H1 (cell line): ENCODE results near the gene PIANP. TPM values are rescaled to one million over a fixed set of nuclear protein-coding genes. Genes with fewer than 3 reads are reported as not detected.

ENCODE experiments used
- CTCF ChIA-PET: fragments of 300-600 bp; sonication (Branson Sonifier 250); formaldehyde crosslinking; loops from one replicate; lab custom pipeline; 2021; ENCODE audit not compliant: partially characterized antibody; lab: Charles Lee
- POLR2A ChIA-PET: fragments of 300-600 bp; sonication (Branson Sonifier 250); formaldehyde crosslinking; loops from one replicate; lab custom pipeline; 2021; ENCODE audit warnings: inconsistent platforms; ENCODE audit not compliant: partially characterized antibody; lab: Charles Lee
- DNase-seq, 2 experiments: peaks; one replicate each; pipeline versions ENCODE4 v3.0.0 to v3.0.0-alpha.2; 2010 to 2022; ENCODE audit warnings: low spot score in 2 of 2, low read depth in 1 of 2, mixed read lengths in 1 of 2
- FAIRE-seq: peaks from 2 replicates; lab custom pipeline; 2011; peaks lifted over from hg19 to GRCh38; lab: Jason Lieb, UNC
- H2AFZ ChIP-seq: 2 replicates; pipeline ENCODE4 v1.8.1; 2012; ENCODE audit warnings: low read length, inconsistent platforms
- H2AK5ac ChIP-seq: 2 replicates; pipeline ENCODE4 v1.6.1; 2013; ENCODE audit warnings: low read depth, low read length
- H2BK120ac ChIP-seq: replicated peaks from 2 replicates; pipeline ENCODE3; 2013; ENCODE audit warnings: low read depth, low read length, inconsistent platforms
- H2BK12ac ChIP-seq: 2 replicates; pipeline ENCODE4 v1.6.1; 2013; ENCODE audit warnings: low read depth, low read length
- H2BK15ac ChIP-seq: 2 replicates; pipeline ENCODE4 v1.6.1; 2013; ENCODE audit warnings: low read length
- H2BK20ac ChIP-seq: 2 replicates; pipeline ENCODE4 v1.6.1; 2013; ENCODE audit warnings: low read length
- H2BK5ac ChIP-seq: 2 replicates; pipeline ENCODE4 v1.6.1; 2013; ENCODE audit warnings: low read depth, low read length
- H3K14ac ChIP-seq: 2 replicates; pipeline ENCODE4 v1.6.1; 2013; ENCODE audit warnings: inconsistent platforms; ENCODE audit not compliant: insufficient read length
- H3K18ac ChIP-seq: 2 replicates; pipeline ENCODE4 v1.6.1; 2013; ENCODE audit warnings: low read length; ENCODE audit errors: extremely low read depth
- H3K23ac ChIP-seq: 2 replicates; pipeline ENCODE4 v1.6.1; 2013; ENCODE audit warnings: inconsistent platforms; ENCODE audit not compliant: insufficient read length
- H3K23me2 ChIP-seq: 2 replicates; pipeline ENCODE4 v1.6.1; 2013; ENCODE audit warnings: low read depth, low read length
- H3K27ac ChIP-seq: 2 replicates; pipeline ENCODE4 v1.6.1; 2011; ENCODE audit warnings: low read depth, low read length, inconsistent platforms
- H3K27me3 ChIP-seq, 4 experiments: replicated peaks in 1 of 4; 1 replicate in 1 of 4; 2 replicates in 3 of 4; pipeline versions ENCODE4 v1.6.1 to v1.8.1; 2011 to 2013; ENCODE audit warnings: low read length in 3 of 4, mild to moderate bottlenecking in 3 of 4, inconsistent platforms in 2 of 4, mixed read lengths in 2 of 4, moderate library complexity in 1 of 4; ENCODE audit not compliant: control insufficient read depth in 3 of 4, insufficient read depth in 3 of 4; ENCODE audit errors: extremely low read depth in 1 of 4
- H3K36me3 ChIP-seq, 4 experiments: 2 replicates each; pipeline versions ENCODE4 v1.6.1 to v1.8.1; 2011 to 2013; ENCODE audit warnings: mild to moderate bottlenecking in 4 of 4, low read length in 3 of 4, moderate library complexity in 2 of 4, control low read depth in 1 of 4, inconsistent platforms in 1 of 4; ENCODE audit not compliant: insufficient read depth in 4 of 4, control insufficient read depth in 2 of 4
- H3K4ac ChIP-seq: replicated peaks from 2 replicates; pipeline ENCODE3; 2013; ENCODE audit warnings: low read length, low read depth, mixed read lengths, inconsistent platforms; ENCODE audit not compliant: insufficient read length
- H3K4me1 ChIP-seq, 4 experiments: replicated peaks in 1 of 4; 1 replicate in 1 of 4; 2 replicates in 3 of 4; pipeline versions ENCODE4 v1.6.1 to v1.8.1; 2011 to 2013; ENCODE audit warnings: low read length in 3 of 4, inconsistent platforms in 2 of 4, mixed read lengths in 1 of 4; ENCODE audit not compliant: insufficient read depth in 4 of 4, control insufficient read depth in 3 of 4
- H3K4me2 ChIP-seq, 2 experiments: 2 replicates each; pipeline versions ENCODE4 v1.6.1 to v1.8.1; 2011 to 2013; ENCODE audit warnings: low read depth in 2 of 2, low read length in 2 of 2, control low read depth in 1 of 2, inconsistent platforms in 1 of 2, mild to moderate bottlenecking in 1 of 2; ENCODE audit not compliant: insufficient read depth in 1 of 2
- H3K4me3 ChIP-seq, 4 experiments: fragments of 200-600, 300-600 bp in 1 of 4; sonication (generic), shearing (Covaris generic), sonication (Bioruptor Twin) in 1 of 4; 2 replicates each; pipeline versions ENCODE4 v1.5.1 to v1.8.1; 2011 to 2016; ENCODE audit warnings: low read length in 4 of 4, low read depth in 3 of 4, control low read depth in 2 of 4, inconsistent platforms in 2 of 4, mild to moderate bottlenecking in 2 of 4, mixed read lengths in 1 of 4, moderate library complexity in 1 of 4; ENCODE audit not compliant: insufficient read depth in 2 of 4; ENCODE audit errors: extremely low read depth in 1 of 4
- H3K56ac ChIP-seq: replicated peaks from 2 replicates; pipeline ENCODE3; 2013; ENCODE audit warnings: low read depth, mild to moderate bottlenecking, mixed read lengths, low read length, inconsistent platforms; ENCODE audit not compliant: insufficient read length
- H3K79me1 ChIP-seq: 2 replicates; pipeline ENCODE4 v1.6.1; 2013; ENCODE audit warnings: low read depth, low read length, control low read depth
- H3K79me2 ChIP-seq, 2 experiments: 2 replicates each; pipeline versions ENCODE4 v1.6.1 to v1.8.1; 2012 to 2013; ENCODE audit warnings: low read length in 2 of 2, mild to moderate bottlenecking in 2 of 2, inconsistent platforms in 1 of 2; ENCODE audit not compliant: insufficient read depth in 2 of 2, control insufficient read depth in 1 of 2
- H3K9ac ChIP-seq, 4 experiments: replicated peaks in 1 of 4; 1 replicate in 1 of 4; 2 replicates in 3 of 4; pipeline versions ENCODE4 v1.6.1 to v1.8.1; 2011 to 2013; ENCODE audit warnings: low read depth in 3 of 4, low read length in 3 of 4, control low read depth in 2 of 4, mild to moderate bottlenecking in 2 of 4, moderate library complexity in 2 of 4, inconsistent platforms in 1 of 4; ENCODE audit errors: extremely low read depth in 1 of 4
- H3K9me3 ChIP-seq, 2 experiments: 2 replicates each; pipeline versions ENCODE4 v1.6.1 to v1.8.1; 2012 to 2013; ENCODE audit warnings: mild to moderate bottlenecking in 2 of 2, moderate library complexity in 2 of 2, control low read depth in 1 of 2, inconsistent platforms in 1 of 2, low read depth in 1 of 2, low read length in 1 of 2, mixed read lengths in 1 of 2; ENCODE audit not compliant: insufficient read depth in 2 of 2
- H4K20me1 ChIP-seq, 2 experiments: replicated peaks in 1 of 2; 2 replicates each; pipeline versions ENCODE3 to v1.8.1; 2011 to 2013; ENCODE audit warnings: inconsistent platforms in 2 of 2, low read length in 2 of 2, mild to moderate bottlenecking in 1 of 2; ENCODE audit not compliant: insufficient read depth in 2 of 2, control insufficient read depth in 1 of 2
- H4K5ac ChIP-seq: 2 replicates; pipeline ENCODE4 v1.6.1; 2013; ENCODE audit warnings: low read length, low read depth, mixed read lengths, inconsistent platforms; ENCODE audit not compliant: insufficient read length
- H4K8ac ChIP-seq: 2 replicates; pipeline ENCODE4 v1.8.0; 2013; ENCODE audit warnings: mild to moderate bottlenecking, moderate library complexity, low read length, inconsistent platforms; ENCODE audit not compliant: insufficient read depth; ENCODE audit errors: extremely low read depth
- H4K91ac ChIP-seq: replicated peaks from 2 replicates; pipeline ENCODE3; 2013; ENCODE audit warnings: low read length, mixed read lengths, inconsistent platforms; ENCODE audit not compliant: insufficient read length
- ASH2L ChIP-seq: fragments of 200-600, 300-600 bp; sonication (generic); IDR thresholded peaks from one replicate; pipeline ENCODE4 v1.7.1; 2017; ENCODE audit warnings: low read length
- BCL11A ChIP-seq, 2 experiments: IDR thresholded peaks; one replicate each; pipeline ENCODE4 v1.6.1; 2011; ENCODE audit warnings: low read depth in 2 of 2, low read length in 2 of 2, mild to moderate bottlenecking in 2 of 2
- CBX5 ChIP-seq: fragments of 300-800, 300-1000 bp; sonication (generic); IDR thresholded peaks from 2 replicates; pipeline ENCODE4 v1.7.1; 2016; ENCODE audit warnings: antibody characterized with exemption, low read length, low read depth
- JUND ChIP-seq: IDR thresholded peaks from 2 replicates; pipeline ENCODE4 v1.6.1; 2011; ENCODE audit warnings: mild to moderate bottlenecking, improper control_type of control experiment, low read length
- PHF8 ChIP-seq: fragments of 200-600 bp; sonication (generic); conservative IDR thresholded peaks from 2 replicates; pipeline ENCODE4 v1.7.1; 2012; ENCODE audit warnings: low read depth, mild to moderate bottlenecking, inconsistent platforms, low read length, moderate library complexity
- RXRA ChIP-seq: IDR thresholded peaks from 2 replicates; pipeline ENCODE4 v1.6.1; 2011; ENCODE audit warnings: low read depth, mild to moderate bottlenecking, low read length, moderate library complexity; ENCODE audit not compliant: insufficient read depth
- SP4 ChIP-seq: IDR thresholded peaks from 2 replicates; pipeline ENCODE4 v1.6.1; 2012; ENCODE audit warnings: low read length, inconsistent platforms
- TAF1 ChIP-seq: IDR thresholded peaks from 2 replicates; pipeline ENCODE4 v1.6.1; 2011; ENCODE audit warnings: mild to moderate bottlenecking, low read depth, low read length
- TCF12 ChIP-seq: IDR thresholded peaks from 2 replicates; pipeline ENCODE4 v1.6.1; 2011; ENCODE audit warnings: low read depth, mild to moderate bottlenecking, low read length
- ZNF274 ChIP-seq: IDR thresholded peaks from 2 replicates; pipeline ENCODE4 v1.7.0; 2012; ENCODE audit warnings: low read length, borderline replicate concordance; ENCODE audit errors: extremely low read depth
- WGBS, 2 experiments: shearing (Covaris generic) in 1 of 2; methylation state at CpG; one replicate each; pipeline versions ENCODE4 v1.1.6 to v1.1.7; 2013 to 2015; ENCODE audit warnings: low lambda C conversion rate in 2 of 2, mixed read lengths in 2 of 2, inconsistent platforms in 1 of 2, low coverage in 1 of 2, missing lambda C conversion rate in 1 of 2; ENCODE audit not compliant: insufficient replicate concordance in 2 of 2, insufficient coverage in 1 of 2, insufficient read length in 1 of 2; ENCODE audit errors: extremely low coverage in 1 of 2, missing lambda C conversion rate in 1 of 2; 5-methylcytosine and 5-hydroxymethylcytosine counted together
- polyA plus RNA-seq, 7 experiments: library from polyadenylated mRNA; depleted of rRNA in 3 of 7; stranded (reverse) in 5 of 7; unstranded in 2 of 7; fragments of >200 nt in 5 of 7; fragments of 200-250 nt in 2 of 7; gene quantifications; 1 replicate in 5 of 7; 2 replicates in 1 of 7; 4 replicates in 1 of 7; pipeline versions ENCODE4 v1.2.1 to v1.2.3, GENCODE V29; 2011 to 2013; ENCODE audit warnings: missing spikeins in 2 of 7, mixed read lengths in 2 of 7
- total RNA-seq: library from RNA; stranded (reverse); fragmentation: NEBNext Ultra II Directional; extraction: Animal tissue kit (Norgen Biotek cat#: 25700); gene quantifications from 2 replicates; pipeline ENCODE4 v1.2.1, GENCODE V29; 2021
- TF ChIP-seq, protein P1 (sequence below), 3 experiments: IDR thresholded peaks; 1 replicate in 2 of 3; 2 replicates in 1 of 3; pipeline versions ENCODE4 v1.5.1 to v1.6.1; 2011; ENCODE audit warnings: low read length in 3 of 3, mild to moderate bottlenecking in 3 of 3, inconsistent platforms in 2 of 3, low read depth in 1 of 3, moderate library complexity in 1 of 3; ENCODE audit not compliant: insufficient read depth in 1 of 3; ENCODE audit errors: control extremely low read depth in 1 of 3

Gene PIANP
- total and polyA plus RNA-seq, 2 of the 8 experiments (the other 6 are each of a cell fraction or from before 2014, with no cell fraction given): 6.3 to 9.8 TPM

DNA sequence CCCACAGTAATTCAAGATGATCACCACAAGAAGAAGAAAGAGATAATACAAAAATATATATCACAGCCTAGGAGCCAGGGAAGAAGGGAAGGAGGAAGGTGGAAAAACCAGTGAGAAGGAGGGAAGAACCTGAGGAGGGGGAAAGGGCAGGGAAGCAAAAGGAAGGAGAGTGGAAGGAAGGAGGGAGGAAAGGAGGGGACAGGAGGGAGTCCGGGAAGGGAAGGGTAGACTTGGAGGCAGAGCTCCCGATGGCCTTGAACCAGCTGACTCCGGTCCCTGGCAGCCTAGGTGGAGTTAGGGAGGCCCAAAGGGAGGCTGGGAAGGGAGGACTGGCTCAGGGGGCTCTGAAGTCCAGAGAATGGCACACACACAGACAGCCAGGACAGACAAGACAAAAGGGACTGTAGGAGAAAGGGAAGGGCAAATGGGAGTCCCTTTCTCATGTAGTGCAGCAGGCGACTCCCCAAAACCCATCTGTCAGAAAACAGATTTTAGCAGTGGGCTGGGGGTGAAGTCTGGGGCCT lies 6.7 kb downstream of the PIANP start:
- H2BK15ac ChIP-seq: no peak overlapping the region
- no peak overlapping the region for H2BK20ac ChIP-seq
- H3K9ac ChIP-seq: no peak overlapping the region
- H3K9me3 ChIP-seq: no peaks in the 10 kb centered on the region
- no peak overlapping the region for H2BK12ac ChIP-seq
- no peak overlapping the region for H3K23ac ChIP-seq
- no peak overlapping the region for H4K5ac ChIP-seq
- H3K4me2 ChIP-seq: no peak overlapping the region
- ChIA-PET POLR2A (interaction anchor here (0.7 to 2.2 kb wide), 9 partner anchors 10 to 236 kb away, joined by 3 to 10 read pairs (median 4); partner anchors contain the start of gene ACRBP), CTCF (interaction anchor here (0.8 to 7.7 kb wide), 8 partner anchors 9 to 91 kb away, joined by 3 to 55 read pairs (median 4); no protein-coding TSS in a partner anchor)
- no peak overlapping the region for H3K14ac ChIP-seq
- FAIRE-seq (no peak), DNase-seq (no peak)
- no peaks in the 10 kb centered on the region for H3K79me2 ChIP-seq
- H4K91ac ChIP-seq: no peak overlapping the region
- H3K27me3 ChIP-seq: no peaks in the 10 kb centered on the region
- no peak overlapping the region for H3K27ac ChIP-seq
- WGBS, 2 experiments: 87% methylated on average over 4 of the region's 4 CpGs; no CpG with 5 or more reads in 1 of the 2 experiments
- H3K36me3 ChIP-seq: peaks cover 0 to 3% (median 1%) of the 10 kb centered on the region in 4 experiments; a peak in 1 of 8 replicates
- no peak overlapping the region for H2BK120ac ChIP-seq
- H3K4ac ChIP-seq: no peak overlapping the region
- no peak overlapping the region for H2BK5ac ChIP-seq
- H2AFZ ChIP-seq: no peak overlapping the region
- H4K20me1 ChIP-seq: no peaks in the 10 kb centered on the region
- no peak overlapping the region for H4K8ac ChIP-seq
- H3K23me2 ChIP-seq: peaks cover 5% of the 10 kb centered on the region
- no peak overlapping the region for H2AK5ac ChIP-seq
- H3K56ac ChIP-seq: no peak overlapping the region
- no peak overlapping the region for H3K4me3 ChIP-seq
- H3K18ac ChIP-seq: no peak overlapping the region
- 0 out of 7 replicates have a peak, but pooled peaks cover 0 to 4% (median 0%) of the 10 kb centered on the region in 4 experiments for H3K4me1 ChIP-seq
- no peaks in the 10 kb centered on the region; the same call in 1 of the 2 replicates for H3K79me1 ChIP-seq
- TF ChIP-seq CBX5: no peak
- TF ChIP-seq RXRA: no peak
- TF ChIP-seq, protein P1, sequence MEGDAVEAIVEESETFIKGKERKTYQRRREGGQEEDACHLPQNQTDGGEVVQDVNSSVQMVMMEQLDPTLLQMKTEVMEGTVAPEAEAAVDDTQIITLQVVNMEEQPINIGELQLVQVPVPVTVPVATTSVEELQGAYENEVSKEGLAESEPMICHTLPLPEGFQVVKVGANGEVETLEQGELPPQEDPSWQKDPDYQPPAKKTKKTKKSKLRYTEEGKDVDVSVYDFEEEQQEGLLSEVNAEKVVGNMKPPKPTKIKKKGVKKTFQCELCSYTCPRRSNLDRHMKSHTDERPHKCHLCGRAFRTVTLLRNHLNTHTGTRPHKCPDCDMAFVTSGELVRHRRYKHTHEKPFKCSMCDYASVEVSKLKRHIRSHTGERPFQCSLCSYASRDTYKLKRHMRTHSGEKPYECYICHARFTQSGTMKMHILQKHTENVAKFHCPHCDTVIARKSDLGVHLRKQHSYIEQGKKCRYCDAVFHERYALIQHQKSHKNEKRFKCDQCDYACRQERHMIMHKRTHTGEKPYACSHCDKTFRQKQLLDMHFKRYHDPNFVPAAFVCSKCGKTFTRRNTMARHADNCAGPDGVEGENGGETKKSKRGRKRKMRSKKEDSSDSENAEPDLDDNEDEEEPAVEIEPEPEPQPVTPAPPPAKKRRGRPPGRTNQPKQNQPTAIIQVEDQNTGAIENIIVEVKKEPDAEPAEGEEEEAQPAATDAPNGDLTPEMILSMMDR (IDR thresholded peaks at IDR 0.05; ENCODE audit: control extremely low read depth in 1 of 3, insufficient read depth in 1 of 3, low read depth in 1 of 3, low read length in 3 of 3): no peak
- no peak for TF ChIP-seq TAF1
- no peak for TF ChIP-seq PHF8
- TF ChIP-seq ZNF274: no peak
- TF ChIP-seq SP4: no peak
- no peak for TF ChIP-seq TCF12
- no peak for TF ChIP-seq ASH2L
- TF ChIP-seq JUND: no peak
- TF ChIP-seq BCL11A (IDR thresholded peaks at IDR 0.05; ENCODE audit: low read depth in 2 of 2, low read length in 2 of 2): no peak
